SK-N-SH (cell line): ENCODE measurements around the gene OSBPL10. TPM values are rescaled to one million over a fixed set of nuclear protein-coding genes. Genes with fewer than 3 reads are reported as not detected.

Experiments
- CTCF ChIA-PET: fragments of 300-600, 350-600 bp; formaldehyde crosslinking; extraction: SDS; loops from one replicate; lab custom pipeline; 2021; lab: Yijun Ruan, JAX
- POLR2A ChIA-PET: fragments of 350-600 bp; sonication (Branson Sonifier 250); formaldehyde crosslinking; extraction: SDS; loops from one replicate; lab custom pipeline; 2020; ENCODE audit warnings: antibody characterized with exemption, inconsistent platforms; lab: Yijun Ruan, JAX
- DNase-seq: peaks from one replicate; pipeline ENCODE4 v3.0.0; 2012
- H2AFZ ChIP-seq: fragments of 200-600 bp; sonication (generic); 2 replicates; pipeline ENCODE4 v1.8.1; 2016; ENCODE audit warnings: antibody characterized with exemption, mild to moderate bottlenecking, low read depth
- H3F3A ChIP-seq: fragments of 200-600 bp; sonication (generic); replicated peaks from 2 replicates; pipeline ENCODE3; 2016; ENCODE audit warnings: antibody characterized with exemption, mild to moderate bottlenecking; ENCODE audit not compliant: insufficient read depth
- H3K27ac ChIP-seq, 2 experiments: fragments of 200-500 bp in 1 of 2; fragments of 200-600 bp in 1 of 2; sonication (Bioruptor generic) in 1 of 2; sonication (generic), shearing (Covaris generic) in 1 of 2; 2 replicates each; pipeline versions ENCODE4 v1.5.1 to v1.6.1; 2014 to 2016; ENCODE audit warnings: low read depth in 2 of 2, inconsistent platforms in 1 of 2, low read length in 1 of 2, mild to moderate bottlenecking in 1 of 2, mixed read lengths in 1 of 2
- H3K27me3 ChIP-seq: fragments of 200-600 bp; sonication (generic), shearing (Covaris generic); 2 replicates; pipeline ENCODE4 v1.6.1; 2016; ENCODE audit warnings: mixed run types; ENCODE audit not compliant: insufficient read depth
- H3K36me3 ChIP-seq, 2 experiments: fragments of 200-500 bp in 1 of 2; fragments of 200-600 bp in 1 of 2; sonication (Bioruptor generic) in 1 of 2; sonication (generic) in 1 of 2; replicated peaks in 1 of 2; 2 replicates each; pipeline versions ENCODE3 to v1.5.1; 2014 to 2016; ENCODE audit warnings: low read length in 1 of 2, mild to moderate bottlenecking in 1 of 2; ENCODE audit not compliant: insufficient read depth in 2 of 2, control insufficient read depth in 1 of 2
- H3K4me1 ChIP-seq, 2 experiments: fragments of 200-500 bp in 1 of 2; fragments of 200-600 bp in 1 of 2; sonication (Bioruptor generic) in 1 of 2; sonication (generic), shearing (Covaris generic) in 1 of 2; 2 replicates each; pipeline versions ENCODE4 v1.5.1 to v1.6.1; 2014 to 2016; ENCODE audit warnings: low read depth in 1 of 2, low read length in 1 of 2, mixed run types in 1 of 2; ENCODE audit not compliant: insufficient read depth in 2 of 2, control insufficient read depth in 1 of 2
- H3K4me2 ChIP-seq: fragments of 200-600 bp; sonication (generic), shearing (Covaris generic); 2 replicates; pipeline ENCODE4 v1.6.1; 2017; ENCODE audit warnings: mixed run types
- H3K4me3 ChIP-seq, 2 experiments: fragments of 200-500 bp in 1 of 2; fragments of 200-600 bp in 1 of 2; sonication (Bioruptor generic) in 1 of 2; sonication (generic), shearing (Covaris generic) in 1 of 2; 2 replicates each; pipeline versions ENCODE4 v1.5.1 to v1.8.1; 2014 to 2016; ENCODE audit warnings: low read depth in 2 of 2, inconsistent platforms in 1 of 2, low read length in 1 of 2, mild to moderate bottlenecking in 1 of 2, mixed read lengths in 1 of 2, moderate library complexity in 1 of 2
- H3K79me2 ChIP-seq: fragments of 200-600 bp; sonication (generic); 2 replicates; pipeline ENCODE4 v1.8.1; 2017; ENCODE audit warnings: mild to moderate bottlenecking; ENCODE audit not compliant: insufficient read depth
- H3K9ac ChIP-seq: fragments of 200-600 bp; sonication (generic); 2 replicates; pipeline ENCODE4 v1.6.1; 2017; ENCODE audit warnings: mixed run types
- H3K9me2 ChIP-seq: fragments of 200-600 bp; sonication (generic); 2 replicates; pipeline ENCODE4 v1.6.1; 2017; ENCODE audit warnings: mixed run types
- H3K9me3 ChIP-seq: fragments of 200-600 bp; sonication (generic); 2 replicates; pipeline ENCODE4 v1.6.1; 2017; ENCODE audit warnings: mixed run types, mild to moderate bottlenecking, moderate library complexity
- H4K20me1 ChIP-seq: fragments of 200-600 bp; sonication (generic); 2 replicates; pipeline ENCODE4 v1.6.1; 2017; ENCODE audit warnings: mild to moderate bottlenecking, mixed run types; ENCODE audit not compliant: insufficient read depth
- CHD2 ChIP-seq: fragments of 150-350 bp; IDR thresholded peaks from 2 replicates; pipeline ENCODE4 v1.6.1; 2018; ENCODE audit warnings: low read length; ENCODE audit not compliant: partially characterized antibody
- ELF1 ChIP-seq: IDR thresholded peaks from 2 replicates; pipeline ENCODE4 v1.4.0; 2012
- EP300 ChIP-seq, 2 experiments: IDR thresholded peaks; 2 replicates each; pipeline versions ENCODE4 v1.4.0 to v1.6.1; 2012; ENCODE audit warnings: borderline replicate concordance in 1 of 2, low read depth in 1 of 2, low read length in 1 of 2
- FOXM1 ChIP-seq: IDR thresholded peaks from 2 replicates; pipeline ENCODE4 v1.4.0; 2012; ENCODE audit warnings: low read depth, mild to moderate bottlenecking
- GATA2 ChIP-seq: sonication (generic); formaldehyde crosslinking; IDR thresholded peaks from 2 replicates; pipeline ENCODE4 v1.5.0; 2020; ENCODE audit warnings: mild to moderate bottlenecking, missing genetic modification reagents
- RAD21 ChIP-seq: IDR thresholded peaks from 2 replicates; pipeline ENCODE4 v1.6.1; 2012; ENCODE audit warnings: mild to moderate bottlenecking, low read length
- RFX5 ChIP-seq: IDR thresholded peaks from 2 replicates; pipeline ENCODE4 v1.6.1; 2012; ENCODE audit warnings: mild to moderate bottlenecking, improper control_type of control experiment, low read length
- SIN3A ChIP-seq: IDR thresholded peaks from 2 replicates; pipeline ENCODE4 v1.6.1; 2012; ENCODE audit warnings: low read depth, mild to moderate bottlenecking, low read length, moderate library complexity, borderline replicate concordance
- TAF1 ChIP-seq: IDR thresholded peaks from 2 replicates; pipeline ENCODE4 v1.6.1; 2012; ENCODE audit warnings: low read depth, mild to moderate bottlenecking, low read length, moderate library complexity, borderline replicate concordance
- TCF12 ChIP-seq: IDR thresholded peaks from 2 replicates; pipeline ENCODE4 v1.4.0; 2012
- TEAD4 ChIP-seq: IDR thresholded peaks from 2 replicates; pipeline ENCODE4 v1.4.0; 2012; ENCODE audit warnings: mild to moderate bottlenecking, borderline replicate concordance; ENCODE audit not compliant: insufficient read depth
- YY1 ChIP-seq: IDR thresholded peaks from 2 replicates; pipeline ENCODE4 v1.4.0; 2012; ENCODE audit warnings: low read depth, mild to moderate bottlenecking
- WGBS: methylation state at CpG from one replicate; pipeline ENCODE4 v1.1.6; 2017; ENCODE audit warnings: low lambda C conversion rate; 5-methylcytosine and 5-hydroxymethylcytosine counted together
- polyA plus RNA-seq, 3 experiments: library from polyadenylated mRNA; depleted of rRNA; stranded (reverse); fragments of >200 nt; gene quantifications; 2 replicates each; pipeline ENCODE4 v1.2.3, GENCODE V29; 2012
- TF ChIP-seq, protein P1 (sequence below): IDR thresholded peaks from 2 replicates; pipeline ENCODE4 v1.6.1; 2012; ENCODE audit warnings: mild to moderate bottlenecking, low read depth, low read length, moderate library complexity

OSBPL10 gene
- polyA plus RNA-seq, 1 of the 3 experiments (the other 2 are of a cell fraction), result 0.12 TPM

DNA sequence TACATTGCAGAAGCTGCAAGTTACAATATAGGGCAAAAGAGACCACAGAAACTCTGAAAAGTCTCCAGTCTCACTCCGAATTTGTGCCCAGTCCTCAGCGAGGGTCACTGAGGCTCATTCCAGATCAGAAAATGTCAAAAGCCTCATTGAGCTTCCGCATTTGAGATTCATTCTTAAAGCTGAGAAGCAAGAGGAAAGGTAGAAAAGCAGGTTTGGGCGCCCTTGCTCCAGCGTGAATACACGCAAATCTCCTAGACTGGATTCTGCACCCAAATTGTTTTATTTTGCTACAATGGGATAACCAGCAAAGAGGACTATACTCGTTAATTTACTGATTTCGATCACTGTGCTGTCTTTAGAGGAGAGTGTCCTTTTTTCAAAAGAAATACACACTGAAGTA, 236.1 kb downstream of the OSBPL10 start:
- Histone ChIP-seq H2AFZ (no peak overlapping the region), H3K9me2 (no peaks in the 10 kb centered on the region), H3K27me3 (no peaks in the 10 kb centered on the region), H3K27ac (no peak overlapping the region), H3K4me2 (no peak overlapping the region), H3F3A (no peaks in the 10 kb centered on the region), H3K9me3 (no peaks in the 10 kb centered on the region), H3K9ac (no peak overlapping the region), H3K4me1 (peaks cover 0 to 10% of the 10 kb centered on the region in 2 experiments; a peak in 2 of 4 replicates), H3K36me3 (no peaks in the 10 kb centered on the region), H4K20me1 (no peaks in the 10 kb centered on the region), H3K79me2 (no peaks in the 10 kb centered on the region), H3K4me3 (no peak overlapping the region)
- no peak for DNase-seq
- ChIA-PET CTCF (interaction anchor here (0.9 kb wide), 1 partner anchor 20 kb away, joined by 3 read pairs; no protein-coding TSS in a partner anchor), POLR2A (interaction anchor here (0.6 kb wide), 1 partner anchor 1610 kb away, joined by 4 read pairs; no protein-coding TSS in a partner anchor)
- TF ChIP-seq TAF1 (no peak), RFX5 (no peak), ELF1 (no peak), EP300 (IDR thresholded peaks at IDR 0.05; ENCODE audit: borderline replicate concordance in 1 of 2, low read depth in 1 of 2, low read length in 1 of 2) (no peak), TCF12 (no peak), GATA2 (no peak), FOXM1 (no peak), SIN3A (no peak), RAD21 (no peak)
- TF ChIP-seq, protein P1, sequence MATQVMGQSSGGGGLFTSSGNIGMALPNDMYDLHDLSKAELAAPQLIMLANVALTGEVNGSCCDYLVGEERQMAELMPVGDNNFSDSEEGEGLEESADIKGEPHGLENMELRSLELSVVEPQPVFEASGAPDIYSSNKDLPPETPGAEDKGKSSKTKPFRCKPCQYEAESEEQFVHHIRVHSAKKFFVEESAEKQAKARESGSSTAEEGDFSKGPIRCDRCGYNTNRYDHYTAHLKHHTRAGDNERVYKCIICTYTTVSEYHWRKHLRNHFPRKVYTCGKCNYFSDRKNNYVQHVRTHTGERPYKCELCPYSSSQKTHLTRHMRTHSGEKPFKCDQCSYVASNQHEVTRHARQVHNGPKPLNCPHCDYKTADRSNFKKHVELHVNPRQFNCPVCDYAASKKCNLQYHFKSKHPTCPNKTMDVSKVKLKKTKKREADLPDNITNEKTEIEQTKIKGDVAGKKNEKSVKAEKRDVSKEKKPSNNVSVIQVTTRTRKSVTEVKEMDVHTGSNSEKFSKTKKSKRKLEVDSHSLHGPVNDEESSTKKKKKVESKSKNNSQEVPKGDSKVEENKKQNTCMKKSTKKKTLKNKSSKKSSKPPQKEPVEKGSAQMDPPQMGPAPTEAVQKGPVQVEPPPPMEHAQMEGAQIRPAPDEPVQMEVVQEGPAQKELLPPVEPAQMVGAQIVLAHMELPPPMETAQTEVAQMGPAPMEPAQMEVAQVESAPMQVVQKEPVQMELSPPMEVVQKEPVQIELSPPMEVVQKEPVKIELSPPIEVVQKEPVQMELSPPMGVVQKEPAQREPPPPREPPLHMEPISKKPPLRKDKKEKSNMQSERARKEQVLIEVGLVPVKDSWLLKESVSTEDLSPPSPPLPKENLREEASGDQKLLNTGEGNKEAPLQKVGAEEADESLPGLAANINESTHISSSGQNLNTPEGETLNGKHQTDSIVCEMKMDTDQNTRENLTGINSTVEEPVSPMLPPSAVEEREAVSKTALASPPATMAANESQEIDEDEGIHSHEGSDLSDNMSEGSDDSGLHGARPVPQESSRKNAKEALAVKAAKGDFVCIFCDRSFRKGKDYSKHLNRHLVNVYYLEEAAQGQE, result no peak
- 55% methylated on average over 8 of the region's 8 CpGs for WGBS

DNA sequence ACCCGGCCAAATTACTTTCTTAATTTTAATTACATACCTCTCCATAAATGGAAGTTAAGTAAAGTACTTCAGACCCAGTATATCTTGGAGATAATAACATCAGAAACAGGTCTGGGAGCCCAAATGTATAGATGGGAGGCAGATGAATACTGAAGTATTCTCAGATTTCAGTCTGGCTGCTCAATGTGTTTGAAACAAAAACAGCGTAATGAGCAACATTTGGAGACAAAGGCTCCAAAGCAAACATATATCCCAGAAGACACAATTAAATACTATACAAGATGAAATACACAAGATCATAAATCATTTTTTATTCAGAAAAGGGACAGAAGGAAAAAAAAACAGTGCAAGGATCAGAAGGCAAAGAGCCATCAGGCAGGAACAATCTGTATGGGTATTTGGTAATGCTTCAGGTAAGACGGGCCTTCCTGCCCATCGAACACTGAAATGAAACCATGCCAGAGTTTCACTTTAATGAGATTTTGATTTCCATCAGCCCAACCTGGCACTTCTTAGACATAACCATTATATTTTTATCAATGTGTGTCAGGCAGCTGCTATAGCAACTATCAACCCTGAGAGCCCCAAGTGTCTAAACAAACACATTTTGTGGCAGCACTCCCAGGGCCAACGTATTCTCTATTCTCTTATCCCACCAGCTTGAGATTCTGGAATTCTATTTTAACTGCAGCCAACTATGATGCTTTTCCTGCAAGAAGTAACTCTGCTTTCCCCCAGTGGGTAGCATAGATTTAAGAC, 237.6 kb downstream of the OSBPL10 start:
- no peaks in the 10 kb centered on the region for H4K20me1 ChIP-seq
- no peak overlapping the region for H3K4me3 ChIP-seq
- H3K9ac ChIP-seq, result no peak overlapping the region
- H3K4me2 ChIP-seq, result no peak overlapping the region
- H3K4me1 ChIP-seq, result peaks cover 0 to 6% of the 10 kb centered on the region in 2 experiments; a peak in 1 of 4 replicates
- no peak overlapping the region for H3K27ac ChIP-seq
- no peaks in the 10 kb centered on the region for H3K27me3 ChIP-seq
- H2AFZ ChIP-seq, result no peak overlapping the region
- H3K9me2 ChIP-seq, result no peaks in the 10 kb centered on the region
- H3K36me3 ChIP-seq, result no peaks in the 10 kb centered on the region
- POLR2A ChIA-PET, result no interaction called here
- DNase-seq, result no peak
- no peaks in the 10 kb centered on the region for H3F3A ChIP-seq
- TF ChIP-seq TEAD4, result no peak
- no peak for TF ChIP-seq TAF1
- TF ChIP-seq YY1, result no peak
- TF ChIP-seq CHD2, result no peak
- TF ChIP-seq SIN3A, result no peak
- CTCF ChIA-PET, result interaction anchor here (1.3 kb wide), 1 partner anchor 48 kb away, joined by 3 read pairs; no protein-coding TSS in a partner anchor
- H3K79me2 ChIP-seq, result no peaks in the 10 kb centered on the region
- 69% methylated on average over 5 of the region's 5 CpGs for WGBS
- no peaks in the 10 kb centered on the region for H3K9me3 ChIP-seq
